Measurements from ENCODE around the gene PDK1. TPM values are rescaled to one million over a fixed set of nuclear protein-coding genes. Genes with fewer than 3 reads are reported as not detected.

PDK1 gene
- polyA plus RNA-seq, 3 donors from 2014 or later, result 9.9 to 14.4 (median 10.0) TPM

- Mint-ChIP-seq H3K4me3 (no peak overlapping the region), H3K4me1 (no peaks in the 10 kb centered on the region), H3K27me3 (ENCODE audit: low read depth in 3 of 3) (no peaks in the 10 kb centered on the region), H3K9me3 (no peaks in the 10 kb centered on the region), H3K27ac (no peak overlapping the region), H3K36me3 (peaks cover 4 to 11% (median 9%) of the 10 kb centered on the region in 3 donors)
- no peak for DNase-seq
Measured at GRCh38 chr2:172615727-172616261, 59.9 kb downstream of the PDK1 start.

GRCh38 chr2:172617115-172617514 lies 61.2 kb downstream of the PDK1 start:
- H3K4me1 Mint-ChIP-seq, result no peaks in the 10 kb centered on the region
- no peak for DNase-seq
- H3K27me3 Mint-ChIP-seq (ENCODE audit: low read depth in 3 of 3), result no peaks in the 10 kb centered on the region
- H3K4me3 Mint-ChIP-seq, result no peak overlapping the region
- peaks cover 4 to 6% (median 4%) of the 10 kb centered on the region in 3 donors for H3K36me3 Mint-ChIP-seq
- H3K27ac Mint-ChIP-seq, result no peak overlapping the region
- H3K9me3 Mint-ChIP-seq, result no peaks in the 10 kb centered on the region

GRCh38 chr2:172623249-172623965 lies 67.5 kb downstream of the PDK1 start:
- Mint-ChIP-seq H3K4me1 (no peaks in the 10 kb centered on the region), H3K36me3 (peaks cover 0 to 18% (median 5%) of the 10 kb centered on the region in 3 donors), H3K9me3 (no peaks in the 10 kb centered on the region), H3K27ac (no peak overlapping the region), H3K4me3 (no peak overlapping the region), H3K27me3 (ENCODE audit: low read depth in 3 of 3) (no peaks in the 10 kb centered on the region)
- no peak for DNase-seq

- Mint-ChIP-seq H3K27me3 (ENCODE audit: low read depth in 3 of 3) (no peaks in the 10 kb centered on the region), H3K27ac (no peak overlapping the region), H3K36me3 (peaks cover 4 to 24% (median 12%) of the 10 kb centered on the region in 3 donors), H3K4me1 (no peaks in the 10 kb centered on the region), H3K4me3 (no peak overlapping the region), H3K9me3 (no peaks in the 10 kb centered on the region)
- DNase-seq, result no peak
Measured at GRCh38 chr2:172624996-172625395, 69.1 kb downstream of the PDK1 start.

- no peaks in the 10 kb centered on the region for H3K27me3 Mint-ChIP-seq (ENCODE audit: low read depth in 3 of 3)
- DNase-seq, result no peak
- no peaks in the 10 kb centered on the region for H3K4me1 Mint-ChIP-seq
- no peak overlapping the region for H3K4me3 Mint-ChIP-seq
- H3K9me3 Mint-ChIP-seq, result no peaks in the 10 kb centered on the region
- peaks cover 12 to 24% (median 17%) of the 10 kb centered on the region in 3 donors for H3K36me3 Mint-ChIP-seq
- no peak overlapping the region for H3K27ac Mint-ChIP-seq
Measured at GRCh38 chr2:172627181-172627580, 71.3 kb downstream of the PDK1 start.

- Mint-ChIP-seq H3K27ac (no peak overlapping the region), H3K36me3 (peaks cover 12 to 24% (median 17%) of the 10 kb centered on the region in 3 donors)
Measured at GRCh38 chr2:172628085-172628484, 72.2 kb downstream of the PDK1 start.

GRCh38 chr2:172629586-172629985 lies 73.7 kb downstream of the PDK1 start:
- H3K36me3 Mint-ChIP-seq, result peaks cover 12 to 17% (median 12%) of the 10 kb centered on the region in 3 donors
- H3K4me3 Mint-ChIP-seq, result no peak overlapping the region
- H3K27me3 Mint-ChIP-seq (ENCODE audit: low read depth in 3 of 3), result no peaks in the 10 kb centered on the region
- no peak overlapping the region for H3K27ac Mint-ChIP-seq
- no peaks in the 10 kb centered on the region for H3K9me3 Mint-ChIP-seq
- DNase-seq, result no peak
- no peaks in the 10 kb centered on the region for H3K4me1 Mint-ChIP-seq

More at GRCh38 chr2:172628085-172628484, 72.2 kb downstream of the PDK1 start:
- no peaks in the 10 kb centered on the region for H3K9me3 Mint-ChIP-seq
- no peaks in the 10 kb centered on the region for H3K27me3 Mint-ChIP-seq (ENCODE audit: low read depth in 3 of 3)
- DNase-seq, result no peak
- no peaks in the 10 kb centered on the region for H3K4me1 Mint-ChIP-seq
- no peak overlapping the region for H3K4me3 Mint-ChIP-seq

GRCh38 chr2:172630181-172630580 lies 74.3 kb downstream of the PDK1 start:
- Mint-ChIP-seq H3K27me3 (ENCODE audit: low read depth in 3 of 3) (no peaks in the 10 kb centered on the region), H3K4me1 (no peaks in the 10 kb centered on the region), H3K4me3 (no peak overlapping the region), H3K36me3 (peaks cover 11 to 17% (median 12%) of the 10 kb centered on the region in 3 donors), H3K27ac (no peak overlapping the region), H3K9me3 (no peaks in the 10 kb centered on the region)
- DNase-seq, result no peak

- no peak for DNase-seq
- Mint-ChIP-seq H3K36me3 (peaks cover 2 to 17% (median 4%) of the 10 kb centered on the region in 3 donors), H3K27me3 (ENCODE audit: low read depth in 3 of 3) (peaks cover 0 to 8% (median 3%) of the 10 kb centered on the region in 3 donors), H3K4me1 (no peaks in the 10 kb centered on the region), H3K27ac (no peak overlapping the region), H3K9me3 (peaks cover 0 to 1% (median 0%) of the 10 kb centered on the region in 6 donors), H3K4me3 (no peak overlapping the region)
Measured at GRCh38 chr2:172634477-172634876, 78.6 kb downstream of the PDK1 start.

GRCh38 chr2:172635548-172635947 lies 79.7 kb downstream of the PDK1 start:
- Mint-ChIP-seq H3K27me3 (ENCODE audit: low read depth in 3 of 3) (peaks cover 0 to 8% (median 3%) of the 10 kb centered on the region in 3 donors), H3K4me1 (no peaks in the 10 kb centered on the region), H3K27ac (no peak overlapping the region), H3K36me3 (peaks cover 0 to 7% (median 0%) of the 10 kb centered on the region in 3 donors), H3K9me3 (peaks cover 0 to 1% (median 0%) of the 10 kb centered on the region in 6 donors), H3K4me3 (no peak overlapping the region)
- no peak for DNase-seq

GRCh38 chr2:172639256-172639655 lies 83.4 kb downstream of the PDK1 start:
- Mint-ChIP-seq H3K27ac (no peak overlapping the region), H3K4me3 (no peak overlapping the region), H3K9me3 (peaks cover 0 to 1% (median 0%) of the 10 kb centered on the region in 6 donors), H3K4me1 (no peaks in the 10 kb centered on the region), H3K36me3 (no peaks in the 10 kb centered on the region), H3K27me3 (ENCODE audit: low read depth in 3 of 3) (peaks cover 2 to 8% (median 6%) of the 10 kb centered on the region in 3 donors)
- DNase-seq, result no peak

GRCh38 chr2:172639823-172640222 lies 83.9 kb downstream of the PDK1 start:
- no peak for DNase-seq
- Mint-ChIP-seq H3K9me3 (peaks cover 0 to 1% (median 0%) of the 10 kb centered on the region in 6 donors), H3K36me3 (no peaks in the 10 kb centered on the region), H3K27me3 (ENCODE audit: low read depth in 3 of 3) (peaks cover 2 to 8% (median 6%) of the 10 kb centered on the region in 3 donors), H3K4me3 (no peak overlapping the region), H3K4me1 (no peaks in the 10 kb centered on the region), H3K27ac (no peak overlapping the region)

GRCh38 chr2:172640389-172640788 lies 84.5 kb downstream of the PDK1 start:
- H3K9me3 Mint-ChIP-seq, result peaks cover 0 to 1% (median 0%) of the 10 kb centered on the region in 6 donors
- H3K4me1 Mint-ChIP-seq, result no peaks in the 10 kb centered on the region
- no peak for DNase-seq
- H3K36me3 Mint-ChIP-seq, result no peaks in the 10 kb centered on the region
- no peak overlapping the region for H3K27ac Mint-ChIP-seq
- no peak overlapping the region for H3K4me3 Mint-ChIP-seq
- H3K27me3 Mint-ChIP-seq (ENCODE audit: low read depth in 3 of 3), result peaks cover 2 to 8% (median 6%) of the 10 kb centered on the region in 3 donors

- Mint-ChIP-seq H3K27ac (no peak overlapping the region), H3K36me3 (no peaks in the 10 kb centered on the region), H3K9me3 (peaks cover 0 to 6% (median under 1%) of the 10 kb centered on the region in 6 donors), H3K4me1 (no peaks in the 10 kb centered on the region), H3K27me3 (ENCODE audit: low read depth in 3 of 3) (peaks cover 2 to 6% (median 5%) of the 10 kb centered on the region in 3 donors), H3K4me3 (no peak overlapping the region)
- no peak for DNase-seq
Measured at GRCh38 chr2:172642301-172643020, 86.6 kb downstream of the PDK1 start.

Data from immature natural killer cell (primary cell).